Measurements from ENCODE around the gene DYNC1I2. TPM values are rescaled to one million over a fixed set of nuclear protein-coding genes. Genes with fewer than 3 reads are reported as not detected.

DYNC1I2 gene
- total RNA-seq, 2 donors from 2014 or later, result 23.2 to 27.3 TPM

DNA sequence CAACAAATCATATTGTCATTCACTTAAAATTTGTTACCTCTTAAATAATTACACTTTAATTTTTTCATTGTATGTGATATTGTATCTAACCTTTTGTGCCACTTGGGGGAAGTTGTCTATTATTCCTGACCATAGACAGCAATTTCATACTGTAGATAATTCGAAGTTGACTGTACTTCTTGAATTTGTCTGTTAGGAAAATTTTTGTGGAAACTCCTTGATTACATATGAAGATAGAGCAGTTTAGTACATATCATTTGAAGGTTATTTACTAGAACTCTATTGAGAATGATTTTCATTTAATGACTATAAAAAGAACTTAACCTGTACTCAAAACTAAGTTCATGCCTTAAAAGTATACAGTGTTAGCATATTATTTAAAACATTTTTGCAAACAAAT lies 5.1 kb downstream of the DYNC1I2 start:
- DNase-seq, result no peak
- Mint-ChIP-seq H3K27me3 (no peaks in the 10 kb centered on the region), H3K4me3 (no peak overlapping the region), H3K4me1 (peaks cover 21% of the 10 kb centered on the region), H3K27ac (no peak overlapping the region), H3K36me3 (ENCODE audit: low read depth) (peaks cover 2% of the 10 kb centered on the region)
- no peak for ATAC-seq
- no peaks in the 10 kb centered on the region for H3K9me3 ChIP-seq (ENCODE audit: control insufficient read depth, low read length, poor library complexity, severe bottlenecking)

DNA sequence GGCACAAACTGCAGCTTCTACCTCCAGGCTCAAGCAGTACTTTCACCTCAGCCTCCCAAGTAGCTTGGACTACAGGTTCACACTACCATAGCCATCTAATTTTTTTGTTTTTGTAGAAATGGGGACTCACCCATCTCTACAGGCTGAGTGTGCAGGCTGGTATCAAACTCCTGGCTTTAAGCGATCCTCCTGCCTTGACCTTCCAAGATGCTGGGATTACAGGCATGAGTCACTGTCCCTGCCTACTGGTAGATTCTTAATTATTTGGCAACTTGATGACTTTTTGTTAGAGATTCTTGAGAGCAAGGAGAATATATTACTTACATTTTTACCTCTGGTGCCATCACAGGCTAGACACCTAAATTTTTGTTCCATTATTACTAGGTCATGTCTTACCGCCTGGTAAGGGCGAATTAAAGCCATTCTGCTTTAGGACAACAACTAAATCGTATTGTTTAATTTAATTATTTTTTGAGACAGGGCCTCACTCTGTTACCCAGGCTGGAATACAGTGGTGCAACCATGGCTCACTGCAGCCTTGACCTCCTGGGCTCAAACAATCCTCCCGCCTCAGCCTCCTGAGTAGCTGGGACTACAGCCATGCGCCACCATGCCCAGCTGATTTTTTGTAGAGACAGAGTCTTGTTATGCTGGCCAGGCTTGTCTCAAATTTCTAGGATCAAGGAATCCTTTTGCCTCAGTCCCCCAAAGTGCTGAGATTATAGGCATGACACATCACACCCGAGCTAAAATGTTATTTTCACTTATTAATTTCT lies 15.7 kb downstream of the DYNC1I2 start:
- no peaks in the 10 kb centered on the region for H3K27me3 Mint-ChIP-seq
- no peak overlapping the region for H3K27ac Mint-ChIP-seq
- H3K9me3 ChIP-seq (ENCODE audit: control insufficient read depth, low read length, poor library complexity, severe bottlenecking), result no peaks in the 10 kb centered on the region
- DNase-seq, result no peak
- H3K4me1 Mint-ChIP-seq, result peaks cover 11% of the 10 kb centered on the region
- no peaks in the 10 kb centered on the region for H3K36me3 Mint-ChIP-seq (ENCODE audit: low read depth)
- no peak overlapping the region for H3K4me3 Mint-ChIP-seq
- ATAC-seq, result no peak

DNA sequence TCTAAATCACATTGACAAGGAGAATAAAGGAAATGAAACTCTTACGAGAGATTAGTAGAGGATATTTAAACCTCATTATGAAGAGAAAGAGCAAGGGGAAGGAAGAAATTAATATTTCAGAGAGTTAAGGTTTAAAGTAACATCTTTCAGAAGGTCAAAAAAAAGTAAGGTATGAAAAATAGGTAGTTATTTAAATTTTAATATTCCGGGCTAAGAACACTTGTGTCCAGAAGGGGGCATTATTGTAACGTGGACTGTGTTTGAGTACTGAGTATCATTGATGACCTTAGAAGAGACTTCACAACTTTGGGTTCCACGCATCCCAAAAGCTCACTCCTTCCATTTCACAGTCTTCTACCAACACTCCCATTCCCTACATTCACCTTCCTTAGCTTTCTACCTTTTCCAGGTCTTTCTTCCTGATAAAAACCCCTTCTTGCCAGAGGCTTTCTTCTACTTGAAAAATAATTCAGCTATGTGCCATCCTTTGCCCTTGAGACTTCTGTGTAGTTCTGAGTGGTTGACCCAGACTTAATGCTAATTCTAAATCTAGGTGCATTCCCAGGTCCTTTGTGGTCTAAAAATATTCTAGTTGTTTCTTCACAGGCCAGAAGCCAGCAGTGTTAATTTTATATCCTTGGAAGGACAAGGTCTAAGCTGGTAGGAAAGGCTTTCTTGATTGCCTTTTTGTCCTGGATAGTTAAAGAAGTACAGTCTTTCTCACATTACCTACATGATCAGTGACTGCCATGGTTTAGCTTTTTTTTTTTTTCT lies 16.5 kb downstream of the DYNC1I2 start:
- H3K9me3 ChIP-seq (ENCODE audit: control insufficient read depth, low read length, poor library complexity, severe bottlenecking), result no peaks in the 10 kb centered on the region
- Mint-ChIP-seq H3K4me3 (no peak overlapping the region), H3K36me3 (ENCODE audit: low read depth) (no peaks in the 10 kb centered on the region), H3K27ac (no peak overlapping the region), H3K27me3 (no peaks in the 10 kb centered on the region), H3K4me1 (peaks cover 11% of the 10 kb centered on the region)
- DNase-seq, result no peak
- peak; percentile 52 for ATAC-seq

DNA sequence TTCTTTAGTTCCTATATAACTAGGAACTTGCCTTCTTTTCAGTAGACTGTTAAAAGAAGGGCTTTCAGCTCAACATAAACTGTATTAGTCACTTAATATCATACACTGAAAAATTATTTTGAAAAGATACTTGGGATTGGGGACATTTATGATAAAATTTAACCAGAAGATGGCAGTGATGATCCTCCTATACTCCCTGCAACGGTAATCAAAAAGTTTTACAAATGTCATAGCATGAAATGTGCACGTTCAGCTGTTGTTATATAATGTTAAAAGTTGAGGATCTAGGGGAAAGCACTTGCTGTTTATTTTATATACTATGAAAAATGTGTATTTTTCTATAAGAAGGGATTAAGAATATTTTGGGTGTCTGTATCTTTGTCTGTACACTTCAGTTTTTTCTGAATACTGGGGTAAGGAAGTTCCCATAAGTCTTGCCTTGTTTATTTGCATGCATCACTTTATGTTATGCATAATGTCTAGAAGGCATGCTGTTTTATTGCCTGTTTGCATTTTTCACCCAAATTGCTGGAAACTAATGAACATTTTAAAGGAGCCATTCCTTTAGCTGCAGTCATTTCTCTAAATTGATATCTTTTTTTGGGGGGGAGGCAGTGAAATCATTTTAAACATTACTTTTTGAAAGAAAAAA lies 19.0 kb downstream of the DYNC1I2 start:
- H3K27me3 Mint-ChIP-seq, result no peaks in the 10 kb centered on the region
- no peak for ATAC-seq

DNA sequence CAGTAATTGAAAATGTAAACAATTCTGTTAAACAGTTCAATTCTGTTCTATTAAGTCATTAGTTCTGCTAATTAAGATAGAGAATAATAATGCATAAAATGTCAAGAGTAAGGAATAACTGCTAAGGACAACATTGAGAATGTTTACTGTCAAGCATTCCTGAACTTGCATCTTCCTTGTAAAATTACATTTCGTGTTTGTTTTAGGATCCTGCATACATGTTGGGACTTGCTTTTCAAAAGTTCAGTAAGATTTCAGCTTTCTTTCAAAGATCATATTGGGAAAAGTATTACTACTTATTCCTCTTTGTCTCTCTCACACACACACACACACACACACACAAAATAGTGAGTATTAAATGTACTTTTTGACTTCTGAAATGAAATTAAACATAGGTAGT lies 20.5 kb downstream of the DYNC1I2 start:
- Mint-ChIP-seq H3K36me3 (ENCODE audit: low read depth) (no peaks in the 10 kb centered on the region), H3K4me3 (no peak overlapping the region), H3K27ac (no peak overlapping the region), H3K27me3 (no peaks in the 10 kb centered on the region), H3K4me1 (peaks cover 9% of the 10 kb centered on the region)
- ATAC-seq (no peak), DNase-seq (no peak)
- no peaks in the 10 kb centered on the region for H3K9me3 ChIP-seq (ENCODE audit: control insufficient read depth, low read length, poor library complexity, severe bottlenecking)

More for the DNA sequence above, 19.0 kb downstream of the DYNC1I2 start:
- H3K9me3 ChIP-seq (ENCODE audit: control insufficient read depth, low read length, poor library complexity, severe bottlenecking), result no peaks in the 10 kb centered on the region
- no peaks in the 10 kb centered on the region for H3K36me3 Mint-ChIP-seq (ENCODE audit: low read depth)
- H3K4me1 Mint-ChIP-seq, result peaks cover 10% of the 10 kb centered on the region
- no peak overlapping the region for H3K27ac Mint-ChIP-seq
- no peak for DNase-seq
- H3K4me3 Mint-ChIP-seq, result no peak overlapping the region

DNA sequence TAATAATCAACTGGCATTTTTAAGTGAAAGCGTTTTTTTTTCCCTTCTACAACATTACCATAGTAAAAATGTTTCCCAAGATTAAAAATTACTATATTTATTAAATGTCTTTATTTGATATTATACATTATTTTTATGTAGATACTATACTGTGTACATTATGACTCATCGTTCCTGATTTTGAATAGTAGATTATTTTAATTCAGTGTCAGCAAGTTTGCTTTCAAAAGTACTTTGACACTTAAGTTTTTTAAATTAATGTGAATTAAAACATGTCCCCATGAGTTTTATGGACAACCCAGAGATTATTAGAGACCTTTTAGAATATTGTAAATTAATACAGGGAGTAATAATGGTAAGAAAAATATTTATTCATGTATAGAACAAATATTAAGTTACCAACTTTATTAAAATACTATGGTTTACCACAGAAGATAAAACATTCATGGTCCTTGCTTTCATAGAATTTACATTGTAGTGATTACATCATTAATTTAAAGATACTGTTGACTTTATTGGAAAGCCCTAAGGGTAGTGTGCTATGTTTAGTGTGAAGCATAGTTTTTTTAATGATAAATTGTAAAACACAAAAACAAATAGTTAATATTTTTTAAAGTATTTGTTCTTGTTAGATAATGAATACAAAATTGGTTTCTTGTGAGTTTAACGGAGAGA lies 21.9 kb downstream of the DYNC1I2 start:
- Mint-ChIP-seq H3K4me3 (no peak overlapping the region), H3K36me3 (ENCODE audit: low read depth) (no peaks in the 10 kb centered on the region), H3K4me1 (peaks cover 4% of the 10 kb centered on the region), H3K27ac (no peak overlapping the region), H3K27me3 (no peaks in the 10 kb centered on the region)
- no peaks in the 10 kb centered on the region for H3K9me3 ChIP-seq (ENCODE audit: control insufficient read depth, low read length, poor library complexity, severe bottlenecking)
- no peak for ATAC-seq
- DNase-seq, result no peak

DNA sequence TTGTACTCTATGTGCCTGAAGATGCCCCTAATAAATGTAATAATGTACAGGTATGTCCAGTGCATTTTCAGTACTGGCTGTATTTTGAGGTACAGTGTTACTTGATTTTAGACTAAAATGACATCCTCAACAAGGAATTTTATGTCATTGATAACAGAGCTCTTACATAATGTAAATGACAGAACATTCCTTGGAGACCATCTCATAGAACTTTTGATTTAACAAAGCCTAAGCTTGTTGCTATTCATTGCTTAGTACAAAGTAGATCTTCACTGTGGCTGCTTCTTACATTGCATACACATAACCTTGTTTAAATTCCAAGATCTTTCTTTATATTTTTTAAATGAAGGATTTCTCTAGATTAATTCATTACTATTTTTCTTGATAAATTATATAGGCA lies 24.1 kb downstream of the DYNC1I2 start:
- no peaks in the 10 kb centered on the region for H3K9me3 ChIP-seq (ENCODE audit: control insufficient read depth, low read length, poor library complexity, severe bottlenecking)
- peaks cover 3% of the 10 kb centered on the region for H3K36me3 Mint-ChIP-seq (ENCODE audit: low read depth)
- no peak overlapping the region for H3K4me3 Mint-ChIP-seq
- H3K4me1 Mint-ChIP-seq, result peaks cover 2% of the 10 kb centered on the region
- ATAC-seq (no peak), DNase-seq (no peak)
- H3K27ac Mint-ChIP-seq, result no peak overlapping the region
- H3K27me3 Mint-ChIP-seq, result no peaks in the 10 kb centered on the region

GRCh38 chr2:171712051-171712450 lies 24.8 kb downstream of the DYNC1I2 start:
- Mint-ChIP-seq H3K4me3 (no peak overlapping the region), H3K4me1 (no peaks in the 10 kb centered on the region), H3K27me3 (no peaks in the 10 kb centered on the region), H3K27ac (no peak overlapping the region), H3K36me3 (ENCODE audit: low read depth) (peaks cover 3% of the 10 kb centered on the region)
- DNase-seq, result no peak
- no peaks in the 10 kb centered on the region for H3K9me3 ChIP-seq (ENCODE audit: control insufficient read depth, low read length, poor library complexity, severe bottlenecking)
- no peak for ATAC-seq

DNA sequence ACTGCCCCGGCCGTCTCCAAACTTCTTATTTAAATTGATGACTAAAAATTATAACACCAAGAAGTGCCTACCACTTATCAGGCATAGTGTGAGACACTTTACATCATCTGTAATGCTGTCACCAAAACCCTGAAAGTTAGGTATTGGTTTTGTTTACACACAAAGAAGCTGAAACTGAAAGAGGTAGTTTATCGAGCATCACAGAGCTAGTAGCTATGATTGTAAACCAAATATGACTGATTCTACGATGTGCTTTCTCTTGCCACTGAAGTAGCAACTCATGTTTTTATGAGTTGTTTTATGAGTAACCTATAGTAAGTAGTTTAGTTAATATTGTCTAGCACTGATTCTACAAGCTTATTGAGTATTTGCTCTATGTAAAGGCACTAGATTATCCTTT lies 31.5 kb downstream of the DYNC1I2 start:
- Mint-ChIP-seq H3K4me3 (no peak overlapping the region), H3K36me3 (ENCODE audit: low read depth) (peaks cover 3% of the 10 kb centered on the region), H3K4me1 (no peaks in the 10 kb centered on the region), H3K27ac (no peak overlapping the region), H3K27me3 (no peaks in the 10 kb centered on the region)
- DNase-seq (no peak), ATAC-seq (no peak)
- no peaks in the 10 kb centered on the region for H3K9me3 ChIP-seq (ENCODE audit: control insufficient read depth, low read length, poor library complexity, severe bottlenecking)

- Mint-ChIP-seq H3K4me1 (peaks cover 4% of the 10 kb centered on the region), H3K27ac (no peak overlapping the region), H3K27me3 (no peaks in the 10 kb centered on the region), H3K36me3 (ENCODE audit: low read depth) (peaks cover 3% of the 10 kb centered on the region), H3K4me3 (no peak overlapping the region)
- no peaks in the 10 kb centered on the region for H3K9me3 ChIP-seq (ENCODE audit: control insufficient read depth, low read length, poor library complexity, severe bottlenecking)
- DNase-seq (no peak), ATAC-seq (no peak)
These were observed 32.4 kb downstream of the DYNC1I2 start for GRCh38 chr2:171719660-171720059.

- no peak for DNase-seq
- H3K36me3 Mint-ChIP-seq (ENCODE audit: low read depth), result no peaks in the 10 kb centered on the region
- H3K4me1 Mint-ChIP-seq, result peaks cover 4% of the 10 kb centered on the region
- no peak overlapping the region for H3K4me3 Mint-ChIP-seq
- no peaks in the 10 kb centered on the region for H3K9me3 ChIP-seq (ENCODE audit: control insufficient read depth, low read length, poor library complexity, severe bottlenecking)
- no peak overlapping the region for H3K27ac Mint-ChIP-seq
- ATAC-seq, result no peak
- H3K27me3 Mint-ChIP-seq, result no peaks in the 10 kb centered on the region
These were observed 36.7 kb downstream of the DYNC1I2 start for GRCh38 chr2:171723716-171724683.

- no peaks in the 10 kb centered on the region for H3K9me3 ChIP-seq (ENCODE audit: control insufficient read depth, low read length, poor library complexity, severe bottlenecking)
- Mint-ChIP-seq H3K27ac (no peak overlapping the region), H3K4me3 (no peak overlapping the region), H3K4me1 (peaks cover 6% of the 10 kb centered on the region), H3K36me3 (ENCODE audit: low read depth) (peaks cover 4% of the 10 kb centered on the region), H3K27me3 (no peaks in the 10 kb centered on the region)
- no peak for ATAC-seq
- no peak for DNase-seq
These were observed 39.7 kb downstream of the DYNC1I2 start for GRCh38 chr2:171726847-171727450.
